Activated CD8-positive, alpha-beta T cell treated with anti-CD3 and anti-CD28 coated beads, Interleukin-2, amount 10 ng/mL, durations not matched to agents 7 days and 5 days (primary cell): ENCODE results near the gene EP400. TPM values are rescaled to one million over a fixed set of nuclear protein-coding genes. Genes with fewer than 3 reads are reported as not detected.
"Not testable (repeated sequence)": the region's sequence is repeated elsewhere in the genome, so short reads cannot be mapped to it uniquely, and the experiment has no call there.

Experiments
- ATAC-seq: fragments of 150-1000 bp; cut with Tn5 transposase; one replicate; pipeline ENCODE4 v1.10.0; 2021; ENCODE audit warnings: moderate library complexity
- CTCF ChIA-PET: fragments of 350-600 bp; sonication (Branson Sonifier 250); formaldehyde crosslinking; loops from one replicate; lab custom pipeline; 2021; ENCODE audit warnings: antibody characterized with exemption; lab: Charles Lee
- POLR2A ChIA-PET: fragments of 350-600 bp; sonication (Branson Sonifier 250); formaldehyde crosslinking; loops from one replicate; lab custom pipeline; 2021; ENCODE audit warnings: antibody characterized with exemption; lab: Charles Lee
- DNase-seq: peaks from one replicate; pipeline ENCODE4 v3.0.0-alpha.2; 2020
- H3K27ac Mint-ChIP-seq: one replicate; pipeline ENCODE4 v1.8.0; 2021; ENCODE audit warnings: mild to moderate bottlenecking, mixed read lengths
- H3K27me3 Mint-ChIP-seq: one replicate; pipeline ENCODE4 v1.8.0; 2021; ENCODE audit warnings: low read depth, mixed read lengths
- H3K36me3 Mint-ChIP-seq: one replicate; pipeline ENCODE4 v1.8.0; 2021; ENCODE audit warnings: low read depth, mixed read lengths
- H3K4me1 Mint-ChIP-seq: one replicate; pipeline ENCODE4 v1.8.0; 2021; ENCODE audit warnings: low read depth, mixed read lengths
- H3K4me3 Mint-ChIP-seq: one replicate; pipeline ENCODE4 v1.8.0; 2021; ENCODE audit warnings: mild to moderate bottlenecking, mixed read lengths
- H3K9me3 Mint-ChIP-seq: one replicate; pipeline ENCODE4 v1.8.0; 2022; ENCODE audit warnings: mixed read lengths; ENCODE audit not compliant: insufficient read depth
- total RNA-seq, 2 experiments: library from RNA; stranded (reverse); gene quantifications; one replicate each; pipeline ENCODE4 v1.2.3, GENCODE V29; 2021

Gene EP400
- total RNA-seq, 2 experiments from 2014 or later, result 58.0 to 58.8 TPM

- Mint-ChIP-seq H3K27ac (no peak overlapping the region), H3K9me3 (no peaks in the 10 kb centered on the region), H3K36me3 (peaks cover 42% of the 10 kb centered on the region), H3K4me3 (no peak overlapping the region), H3K27me3 (no peaks in the 10 kb centered on the region), H3K4me1 (no peaks in the 10 kb centered on the region)
- DNase-seq (no peak), ATAC-seq (no peak)
- ChIA-PET POLR2A (no interaction called here), CTCF (no interaction called here)
Observed at GRCh38 chr12:132075714-132076553, 126.2 kb downstream of the EP400 start.

GRCh38 chr12:132076711-132077110, 127.0 kb downstream of the EP400 start:
- ChIA-PET POLR2A (no interaction called here), CTCF (no interaction called here)
- no peak for ATAC-seq
- peaks cover 38% of the 10 kb centered on the region for H3K36me3 Mint-ChIP-seq
- H3K27ac Mint-ChIP-seq, result no peak overlapping the region
- H3K9me3 Mint-ChIP-seq, result no peaks in the 10 kb centered on the region
- no peak overlapping the region for H3K4me3 Mint-ChIP-seq
- no peaks in the 10 kb centered on the region for H3K4me1 Mint-ChIP-seq
- no peak for DNase-seq
- no peaks in the 10 kb centered on the region for H3K27me3 Mint-ChIP-seq

- ChIA-PET POLR2A (no interaction called here), CTCF (no interaction called here)
- no peaks in the 10 kb centered on the region for H3K9me3 Mint-ChIP-seq
- H3K27me3 Mint-ChIP-seq, result no peaks in the 10 kb centered on the region
- H3K27ac Mint-ChIP-seq, result no peak overlapping the region
- H3K36me3 Mint-ChIP-seq, result peaks cover 35% of the 10 kb centered on the region
- no peak overlapping the region for H3K4me3 Mint-ChIP-seq
- ATAC-seq (no peak), DNase-seq (no peak)
- no peaks in the 10 kb centered on the region for H3K4me1 Mint-ChIP-seq
Observed at GRCh38 chr12:132077322-132078100, 127.8 kb downstream of the EP400 start.

GRCh38 chr12:132078190-132078589, 128.4 kb downstream of the EP400 start:
- ChIA-PET POLR2A (no interaction called here), CTCF (no interaction called here)
- Mint-ChIP-seq H3K4me3 (no peak overlapping the region), H3K4me1 (no peaks in the 10 kb centered on the region), H3K36me3 (peaks cover 31% of the 10 kb centered on the region), H3K27ac (no peak overlapping the region), H3K27me3 (no peaks in the 10 kb centered on the region), H3K9me3 (no peaks in the 10 kb centered on the region)
- DNase-seq, result no peak
- no peak for ATAC-seq

GRCh38 chr12:132079200-132079599, 129.5 kb downstream of the EP400 start:
- ChIA-PET CTCF (no interaction called here), POLR2A (no interaction called here)
- H3K27me3 Mint-ChIP-seq, result no peaks in the 10 kb centered on the region
- peaks cover 29% of the 10 kb centered on the region for H3K36me3 Mint-ChIP-seq
- peaks cover 6% of the 10 kb centered on the region for H3K4me1 Mint-ChIP-seq
- no peak overlapping the region for H3K4me3 Mint-ChIP-seq
- ATAC-seq (no peak), DNase-seq (no peak)
- no peaks in the 10 kb centered on the region for H3K9me3 Mint-ChIP-seq
- H3K27ac Mint-ChIP-seq, result no peak overlapping the region

- no peaks in the 10 kb centered on the region for H3K27me3 Mint-ChIP-seq
- ChIA-PET POLR2A (no interaction called here), CTCF (no interaction called here)
- no peak overlapping the region for H3K27ac Mint-ChIP-seq
- no peak for ATAC-seq
- DNase-seq, result no peak
- peaks cover 6% of the 10 kb centered on the region for H3K4me1 Mint-ChIP-seq
- peaks cover 25% of the 10 kb centered on the region for H3K36me3 Mint-ChIP-seq
- no peaks in the 10 kb centered on the region for H3K9me3 Mint-ChIP-seq
- H3K4me3 Mint-ChIP-seq, result no peak overlapping the region
Observed at GRCh38 chr12:132079695-132080094, 130.0 kb downstream of the EP400 start.

GRCh38 chr12:132080515-132080914, 130.8 kb downstream of the EP400 start:
- ATAC-seq, H3K27ac Mint-ChIP-seq, H3K9me3 Mint-ChIP-seq, H3K27me3 Mint-ChIP-seq, CTCF ChIA-PET, H3K4me3 Mint-ChIP-seq, DNase-seq, POLR2A ChIA-PET: not testable (repeated sequence)
- Mint-ChIP-seq H3K36me3 (peaks cover 30% of the 10 kb centered on the region), H3K4me1 (peaks cover 13% of the 10 kb centered on the region)

- H3K9me3 Mint-ChIP-seq, result no peaks in the 10 kb centered on the region
- CTCF ChIA-PET, result no interaction called here
- no peak overlapping the region for H3K4me3 Mint-ChIP-seq
- H3K36me3 Mint-ChIP-seq, result peaks cover 29% of the 10 kb centered on the region
- no peak overlapping the region for H3K27ac Mint-ChIP-seq
- POLR2A ChIA-PET, result no interaction called here
- DNase-seq (no peak), ATAC-seq (no peak)
- H3K4me1 Mint-ChIP-seq, result peaks cover 20% of the 10 kb centered on the region
- H3K27me3 Mint-ChIP-seq, result no peaks in the 10 kb centered on the region
Observed at GRCh38 chr12:132081423-132081822, 131.7 kb downstream of the EP400 start.

- DNase-seq (no peak), ATAC-seq (peak; percentile 5)
- Mint-ChIP-seq H3K36me3 (peaks cover 25% of the 10 kb centered on the region), H3K9me3 (no peaks in the 10 kb centered on the region), H3K4me3 (peak overlapping the region; percentile 93), H3K27ac (peak overlapping the region; percentile 93), H3K27me3 (no peaks in the 10 kb centered on the region), H3K4me1 (peaks cover 28% of the 10 kb centered on the region)
- ChIA-PET POLR2A (no interaction called here), CTCF (no interaction called here)
Observed at GRCh38 chr12:132083614-132083940, 133.8 kb downstream of the EP400 start.

- peak; percentile 89 for ATAC-seq
- no peaks in the 10 kb centered on the region for H3K27me3 Mint-ChIP-seq
- DNase-seq, result peak; percentile 89
- ChIA-PET CTCF (no interaction called here), POLR2A (no interaction called here)
- H3K4me1 Mint-ChIP-seq, result peaks cover 28% of the 10 kb centered on the region
- peak overlapping the region; percentile 93 for H3K4me3 Mint-ChIP-seq
- H3K9me3 Mint-ChIP-seq, result no peaks in the 10 kb centered on the region
- peak overlapping the region; percentile 93 for H3K27ac Mint-ChIP-seq
- peaks cover 24% of the 10 kb centered on the region for H3K36me3 Mint-ChIP-seq
Observed at GRCh38 chr12:132083941-132084620, 134.3 kb downstream of the EP400 start.

GRCh38 chr12:132084621-132085290, 135.0 kb downstream of the EP400 start:
- ATAC-seq (peak; percentile 33), DNase-seq (peak; percentile 63)
- H3K4me3 Mint-ChIP-seq, result peak overlapping the region; percentile 93
- peaks cover 31% of the 10 kb centered on the region for H3K36me3 Mint-ChIP-seq
- ChIA-PET POLR2A (interaction anchor here (0.6 to 0.9 kb wide), 3 partner anchors 12 to 57 kb away, joined by 4 to 5 read pairs (median 4); no protein-coding TSS in a partner anchor), CTCF (no interaction called here)
- H3K27me3 Mint-ChIP-seq, result no peaks in the 10 kb centered on the region
- H3K9me3 Mint-ChIP-seq, result no peaks in the 10 kb centered on the region
- peaks cover 28% of the 10 kb centered on the region for H3K4me1 Mint-ChIP-seq
- peak overlapping the region; percentile 93 for H3K27ac Mint-ChIP-seq
